CD4-positive, alpha-beta T cell (primary cell): Measurements from ENCODE around the gene JPH4. TPM values are rescaled to one million over a fixed set of nuclear protein-coding genes. Genes with fewer than 3 reads are reported as not detected.

Experiments used
- ATAC-seq: fragments of 200-7000 bp; cut with Tn5 transposase; one replicate; pipeline ENCODE4 v1.10.0; 2022; ENCODE audit warnings: mild to moderate bottlenecking; ENCODE audit not compliant: poor library complexity
- CTCF ChIA-PET: fragments of 350-600 bp; sonication (Branson Sonifier 250); formaldehyde crosslinking; loops from one replicate; lab custom pipeline; 2021; ENCODE audit warnings: antibody characterized with exemption, inconsistent platforms; lab: Charles Lee
- POLR2A ChIA-PET: fragments of 350-600 bp; sonication (Branson Sonifier 250); formaldehyde crosslinking; loops from one replicate; lab custom pipeline; 2021; ENCODE audit warnings: antibody characterized with exemption, inconsistent platforms; lab: Charles Lee
- DNase-seq, 14 experiments: peaks; one replicate each; pipeline ENCODE4 v3.0.0-alpha.2; 2013 to 2020; ENCODE audit warnings: mixed read lengths in 2 of 14
- H3K27ac ChIP-seq, 2 donors: one replicate each; pipeline versions ENCODE4 v1.5.1 to v1.7.0; 2013; ENCODE audit warnings: low read length in 2 of 2, low read depth in 1 of 2, mild to moderate bottlenecking in 1 of 2
- H3K27me3 ChIP-seq, 2 experiments: 1 replicate in 1 of 2; 2 replicates in 1 of 2; pipeline versions ENCODE4 v1.6.1 to v1.7.0; 2013; ENCODE audit warnings: low read length in 2 of 2, control low read depth in 1 of 2, mild to moderate bottlenecking in 1 of 2, moderate library complexity in 1 of 2; ENCODE audit not compliant: insufficient read depth in 2 of 2, control insufficient read depth in 1 of 2
- H3K36me3 ChIP-seq: one replicate; pipeline ENCODE4 v1.6.1; 2013; ENCODE audit warnings: low read length, control low read depth; ENCODE audit not compliant: insufficient read depth
- H3K4me1 ChIP-seq: one replicate; pipeline ENCODE4 v1.6.1; 2013; ENCODE audit warnings: low read length, control low read depth; ENCODE audit not compliant: insufficient read depth
- H3K4me3 ChIP-seq: one replicate; pipeline ENCODE4 v1.5.1; 2013; ENCODE audit warnings: mild to moderate bottlenecking, low read length, moderate library complexity
- H3K9me3 ChIP-seq, 2 experiments: 1 replicate in 1 of 2; 2 replicates in 1 of 2; pipeline versions ENCODE4 v1.6.1 to v1.7.0; 2013; ENCODE audit warnings: low read length in 2 of 2, mild to moderate bottlenecking in 2 of 2, control low read depth in 1 of 2, moderate library complexity in 1 of 2; ENCODE audit not compliant: control insufficient read depth in 1 of 2, insufficient read depth in 1 of 2
- H3K27ac Mint-ChIP-seq: one replicate; pipeline ENCODE4 v1.8.0; 2020; ENCODE audit warnings: mixed read lengths
- H3K27me3 Mint-ChIP-seq: one replicate; pipeline ENCODE4 v1.8.0; 2021; ENCODE audit warnings: mixed read lengths
- H3K36me3 Mint-ChIP-seq: one replicate; pipeline ENCODE4 v1.8.0; 2021; ENCODE audit warnings: low read depth, mixed read lengths
- H3K4me1 Mint-ChIP-seq: one replicate; pipeline ENCODE4 v1.8.0; 2021; ENCODE audit warnings: low read depth, mixed read lengths
- H3K4me3 Mint-ChIP-seq: one replicate; pipeline ENCODE4 v1.8.0; 2020; ENCODE audit warnings: mild to moderate bottlenecking, mixed read lengths
- H3K9me3 Mint-ChIP-seq: one replicate; pipeline ENCODE4 v1.8.0; 2020; ENCODE audit warnings: mixed read lengths
- intact Hi-C, 2 experiments: fragments of 100-400 bp; cut with DNase I in 1 of 2; cut with micrococcal nuclease in 1 of 2; formaldehyde crosslinking; loops; one replicate each; pipeline versions ENCODE4 v1.15.1 to v1.9.0; 2023 to 2025; cut with DNase I, micrococcal nuclease
- polyA plus RNA-seq, 2 donors: library from polyadenylated mRNA; unstranded; fragments of 120-200 nt; gene quantifications; one replicate each; pipeline ENCODE4 v1.2.1, GENCODE V29; 2013
- total RNA-seq, 174 experiments: library from RNA in 2 of 174; stranded (reverse) in 2 of 174; gene quantifications; one replicate each; pipeline ENCODE4 v1.2.3 and lab custom pipeline; 2021 to 2026
- TF ChIP-seq, protein P1 (sequence below): fragments of 200-600 bp; IDR thresholded peaks from one replicate; pipeline ENCODE4 v1.8.0; 2022; ENCODE audit warnings: antibody characterized with exemption, mild to moderate bottlenecking

Gene JPH4
- total RNA-seq (not detected), total RNA-seq (lab: John Stamatoyannopoulos, UW) (0 to 0.99 (median 0.05) reads per million in 172 experiments)
- polyA plus RNA-seq (2013, experiment 1 of 2), result 0.13 TPM
- polyA plus RNA-seq (2013, experiment 2 of 2), result 0.27 TPM

DNA sequence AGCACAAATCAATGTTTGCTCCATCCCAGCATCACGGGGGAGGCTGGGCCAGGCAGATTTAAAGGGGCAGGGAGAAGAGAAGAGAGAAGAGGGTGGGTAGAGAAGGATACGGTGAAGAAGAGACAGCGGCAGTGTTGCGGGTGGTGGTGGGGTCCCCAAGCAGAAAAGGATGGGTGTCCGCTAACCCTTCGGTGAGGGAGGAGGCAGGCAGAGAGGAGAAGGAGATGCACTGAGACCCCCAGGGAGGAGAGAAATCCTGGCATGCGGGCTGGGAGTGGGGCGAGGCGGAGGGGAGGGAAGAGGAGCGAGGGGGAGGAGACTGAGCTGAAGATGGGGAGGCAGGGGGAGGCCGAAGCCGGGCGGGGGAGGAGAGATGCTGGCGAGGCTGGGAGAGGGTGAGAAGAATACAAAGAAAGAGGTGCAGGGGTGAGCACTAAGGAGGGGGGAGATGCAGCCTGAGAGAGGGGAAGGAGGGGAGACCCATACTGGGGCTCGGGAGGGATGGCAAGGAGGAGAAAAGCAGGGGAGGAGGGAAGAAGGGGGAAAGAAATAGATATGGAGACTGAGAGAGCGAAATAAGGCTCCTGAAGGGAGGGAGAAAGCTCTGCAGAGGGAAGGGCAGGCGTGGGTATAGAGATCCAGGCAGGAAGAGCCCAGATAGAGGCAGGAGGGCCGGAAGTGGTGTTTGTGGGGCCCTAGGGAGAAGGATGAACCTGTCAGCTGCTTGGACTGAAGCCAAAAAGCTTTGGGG is at the start of gene JPH4:
Gene JPH4 (minus strand): TSS at position 231 of the 751 bp plus-strand sequence. CDS start 1,337 bp downstream, outside the sequence.
- no peaks in the 10 kb centered on the region for H3K36me3 ChIP-seq
- POLR2A ChIA-PET, result no interaction called here
- Mint-ChIP-seq H3K36me3 (no peaks in the 10 kb centered on the region), H3K27me3 (peaks cover 69% of the 10 kb centered on the region), H3K27ac (no peak within 1 kb of the TSS), H3K4me1 (peaks cover 21% of the 10 kb centered on the region), H3K4me3 (no peak within 1 kb of the TSS), H3K9me3 (no peaks in the 10 kb centered on the region)
- DNase-seq, result no peak
- no peak within 1 kb of the TSS for H3K4me3 ChIP-seq
- intact Hi-C loops, result no loop called here
- H3K27me3 ChIP-seq, result peaks cover 38 to 59% of the 10 kb centered on the region in 2 experiments
- TF ChIP-seq, protein P1, sequence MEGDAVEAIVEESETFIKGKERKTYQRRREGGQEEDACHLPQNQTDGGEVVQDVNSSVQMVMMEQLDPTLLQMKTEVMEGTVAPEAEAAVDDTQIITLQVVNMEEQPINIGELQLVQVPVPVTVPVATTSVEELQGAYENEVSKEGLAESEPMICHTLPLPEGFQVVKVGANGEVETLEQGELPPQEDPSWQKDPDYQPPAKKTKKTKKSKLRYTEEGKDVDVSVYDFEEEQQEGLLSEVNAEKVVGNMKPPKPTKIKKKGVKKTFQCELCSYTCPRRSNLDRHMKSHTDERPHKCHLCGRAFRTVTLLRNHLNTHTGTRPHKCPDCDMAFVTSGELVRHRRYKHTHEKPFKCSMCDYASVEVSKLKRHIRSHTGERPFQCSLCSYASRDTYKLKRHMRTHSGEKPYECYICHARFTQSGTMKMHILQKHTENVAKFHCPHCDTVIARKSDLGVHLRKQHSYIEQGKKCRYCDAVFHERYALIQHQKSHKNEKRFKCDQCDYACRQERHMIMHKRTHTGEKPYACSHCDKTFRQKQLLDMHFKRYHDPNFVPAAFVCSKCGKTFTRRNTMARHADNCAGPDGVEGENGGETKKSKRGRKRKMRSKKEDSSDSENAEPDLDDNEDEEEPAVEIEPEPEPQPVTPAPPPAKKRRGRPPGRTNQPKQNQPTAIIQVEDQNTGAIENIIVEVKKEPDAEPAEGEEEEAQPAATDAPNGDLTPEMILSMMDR, result no peak
- CTCF ChIA-PET, result no interaction called here
- no peak for ATAC-seq
- H3K4me1 ChIP-seq, result peaks cover 22% of the 10 kb centered on the region
- peaks cover 0 to 12% of the 10 kb centered on the region in 2 experiments for H3K9me3 ChIP-seq
- H3K27ac ChIP-seq, result no peak within 1 kb of the TSS

DNA sequence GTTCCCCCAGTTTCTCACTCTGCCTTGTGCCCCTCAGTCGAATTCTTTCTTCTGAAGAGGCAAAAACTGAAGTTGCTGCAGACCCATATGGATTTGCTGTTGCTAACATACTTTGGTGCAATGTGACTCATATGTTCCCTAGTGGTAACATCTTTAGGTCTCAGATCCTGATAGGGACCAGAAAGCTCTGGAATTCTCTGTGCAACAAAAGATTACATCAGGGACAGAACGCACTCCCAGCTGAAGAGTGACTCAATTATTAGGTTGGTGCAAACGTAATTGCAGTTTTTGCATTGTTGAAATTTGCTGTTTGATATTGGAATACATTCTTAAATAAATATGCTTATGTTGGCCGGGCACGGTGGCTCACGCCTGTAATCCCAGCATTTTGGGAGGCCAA is 49.4 kb upstream of the JPH4 start:
- Histone ChIP-seq H3K27me3 (no peaks in the 10 kb centered on the region), H3K36me3 (no peaks in the 10 kb centered on the region), H3K4me1 (peaks cover 5% of the 10 kb centered on the region), H3K4me3 (no peak overlapping the region), H3K9me3 (peaks cover 4 to 15% of the 10 kb centered on the region in 2 experiments), H3K27ac (no peak overlapping the region)
- intact Hi-C loops, result no loop called here
- no peak overlapping the region for H3K4me3 Mint-ChIP-seq
- ATAC-seq (no peak), DNase-seq (no peak)
- no peaks in the 10 kb centered on the region for H3K27me3 Mint-ChIP-seq
- no peak overlapping the region for H3K27ac Mint-ChIP-seq
- H3K4me1 Mint-ChIP-seq, result peaks cover 6% of the 10 kb centered on the region
- CTCF ChIA-PET, result no interaction called here
- no peaks in the 10 kb centered on the region for H3K36me3 Mint-ChIP-seq
- peaks cover 6% of the 10 kb centered on the region for H3K9me3 Mint-ChIP-seq
- POLR2A ChIA-PET, result interaction anchor here (0.5 kb wide), 1 partner anchor 450 kb away, joined by 5 read pairs; no protein-coding TSS in a partner anchor
- TF ChIP-seq, protein P1, result no peak

DNA sequence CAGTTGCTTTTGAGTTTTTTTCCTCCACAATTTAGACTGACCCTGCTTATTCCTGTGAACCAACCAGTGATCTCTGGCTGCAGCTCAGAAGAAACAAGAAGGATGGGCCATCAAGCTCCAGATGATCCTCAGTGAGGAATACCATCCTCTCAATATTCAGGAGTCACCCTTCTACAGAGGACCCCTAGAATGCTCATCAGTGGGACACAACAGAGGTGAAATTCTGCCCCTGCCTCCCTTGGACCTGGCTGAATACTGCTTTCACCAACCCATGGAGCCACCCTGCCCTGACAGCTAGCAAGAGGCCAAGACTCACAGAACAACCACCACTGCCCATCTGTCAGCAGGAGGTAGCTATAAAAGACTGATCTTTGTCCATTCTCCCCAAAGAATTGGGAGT is 48.4 kb upstream of the JPH4 start:
- Histone ChIP-seq H3K27ac (no peak overlapping the region), H3K4me3 (no peak overlapping the region), H3K36me3 (no peaks in the 10 kb centered on the region), H3K4me1 (peaks cover under 1% of the 10 kb centered on the region), H3K27me3 (no peaks in the 10 kb centered on the region), H3K9me3 (peaks cover 4 to 15% of the 10 kb centered on the region in 2 experiments)
- intact Hi-C loops, result no loop called here
- Mint-ChIP-seq H3K27ac (no peak overlapping the region), H3K36me3 (no peaks in the 10 kb centered on the region), H3K9me3 (peaks cover 6% of the 10 kb centered on the region), H3K27me3 (no peaks in the 10 kb centered on the region), H3K4me1 (peaks cover under 1% of the 10 kb centered on the region), H3K4me3 (no peak overlapping the region)
- ATAC-seq (no peak), DNase-seq (no peak)
- ChIA-PET CTCF (no interaction called here), POLR2A (no interaction called here)
- TF ChIP-seq, protein P1, result no peak
